Naive thymus-derived CD8-positive, alpha-beta T cell (primary cell): ENCODE measurements around the gene CEP290. TPM values are rescaled to one million over a fixed set of nuclear protein-coding genes. Genes with fewer than 3 reads are reported as not detected.
A peak's percentile ranks its signal among the peaks of the same experiment; 100 is the strongest.
"Not testable (repeated sequence)": the region's sequence is repeated elsewhere in the genome, so short reads cannot be mapped to it uniquely, and the experiment has no call there.

ENCODE experiments used
- ATAC-seq, 2 donors: fragments of 150-1000 bp; cut with Tn5 transposase in 1 of 2; sonication (Bioruptor Pico), chemical (Tn5 transposase) in 1 of 2; 1 replicate in 1 of 2; 2 replicates in 1 of 2; pipeline ENCODE4 v1.10.0; 2021; ENCODE audit warnings: mild to moderate bottlenecking in 2 of 2, moderate library complexity in 2 of 2
- POLR2A ChIA-PET: fragments of 350-600 bp; sonication (Branson Sonifier 250); formaldehyde crosslinking; loops from one replicate; lab custom pipeline; 2021; ENCODE audit warnings: antibody characterized with exemption; lab: Charles Lee
- DNase-seq, 10 donors: peaks; one replicate each; pipeline versions ENCODE4 v3.0.0 to v3.0.0-alpha.2; 2020 to 2022
- H3K27ac Mint-ChIP-seq, 10 donors: one replicate each; pipeline ENCODE4 v1.8.0; 2020 to 2022; ENCODE audit warnings: mild to moderate bottlenecking in 10 of 10, mixed read lengths in 10 of 10, moderate library complexity in 4 of 10, inconsistent platforms in 1 of 10
- H3K27me3 Mint-ChIP-seq, 5 donors: one replicate each; pipeline ENCODE4 v1.8.0; 2021 to 2022; ENCODE audit warnings: mixed read lengths in 5 of 5
- H3K36me3 Mint-ChIP-seq, 3 donors: one replicate each; pipeline ENCODE4 v1.8.0; 2020 to 2022; ENCODE audit warnings: mixed read lengths in 3 of 3, mild to moderate bottlenecking in 2 of 3, inconsistent platforms in 1 of 3
- H3K4me1 Mint-ChIP-seq, 4 donors: one replicate each; pipeline ENCODE4 v1.8.0; 2021 to 2022; ENCODE audit warnings: mixed read lengths in 4 of 4
- H3K4me3 Mint-ChIP-seq, 10 donors: one replicate each; pipeline ENCODE4 v1.8.0; 2020 to 2022; ENCODE audit warnings: mild to moderate bottlenecking in 10 of 10, mixed read lengths in 10 of 10, moderate library complexity in 6 of 10, inconsistent platforms in 1 of 10
- H3K9me3 Mint-ChIP-seq, 9 donors: one replicate each; pipeline ENCODE4 v1.8.0; 2020 to 2022; ENCODE audit warnings: mixed read lengths in 9 of 9, mild to moderate bottlenecking in 3 of 9, inconsistent platforms in 1 of 9, moderate library complexity in 1 of 9
- polyA plus RNA-seq, 3 donors: library from polyadenylated mRNA; unstranded; fragments of 300-500 nt; fragmentation: Illumina TruSeq; gene quantifications; one replicate each; pipeline ENCODE4 v1.2.3, GENCODE V29; 2021
- total RNA-seq, 8 experiments: library from RNA in 2 of 8; stranded (reverse) in 2 of 8; gene quantifications; one replicate each; pipeline ENCODE4 v1.2.3 and lab custom pipeline; 2021 to 2026

The CEP290 gene
- total and polyA plus RNA-seq, 5 experiments from 2014 or later, result 4.3 to 22.3 (median 6.5) TPM

GRCh38 chr12:88139711-88140110, 2.2 kb downstream of the CEP290 start:
- Mint-ChIP-seq H3K36me3 (peaks cover 0 to 35% (median 2%) of the 10 kb centered on the region in 3 donors), H3K4me1 (peaks cover 20 to 46% (median 38%) of the 10 kb centered on the region in 4 donors)
- DNase-seq, result peak in 1 of 10 donors; percentile 53
- POLR2A ChIA-PET, H3K9me3 Mint-ChIP-seq, H3K27me3 Mint-ChIP-seq, H3K4me3 Mint-ChIP-seq, H3K27ac Mint-ChIP-seq, ATAC-seq: not testable (repeated sequence)

GRCh38 chr12:88133181-88133580, 8.7 kb downstream of the CEP290 start:
- DNase-seq, POLR2A ChIA-PET, H3K27me3 Mint-ChIP-seq, ATAC-seq, H3K4me3 Mint-ChIP-seq, H3K9me3 Mint-ChIP-seq, H3K27ac Mint-ChIP-seq: not testable (repeated sequence)
- Mint-ChIP-seq H3K4me1 (peaks cover 5 to 12% (median 10%) of the 10 kb centered on the region in 4 donors), H3K36me3 (peaks cover 6 to 63% (median 12%) of the 10 kb centered on the region in 3 donors)

GRCh38 chr12:88132392-88132791, 9.5 kb downstream of the CEP290 start:
- H3K27me3 Mint-ChIP-seq, result no peaks in the 10 kb centered on the region
- no peak overlapping the region for H3K4me3 Mint-ChIP-seq
- peaks cover 0 to 4% (median 2%) of the 10 kb centered on the region in 4 donors for H3K4me1 Mint-ChIP-seq
- POLR2A ChIA-PET, result no interaction called here
- H3K9me3 Mint-ChIP-seq, result no peaks in the 10 kb centered on the region
- H3K36me3 Mint-ChIP-seq, result peaks cover 6 to 62% (median 12%) of the 10 kb centered on the region in 3 donors
- ATAC-seq (no peak), DNase-seq (no peak)
- peak overlapping the region in 1 of 10 donors; percentile 23 for H3K27ac Mint-ChIP-seq

- no peak overlapping the region for H3K4me3 Mint-ChIP-seq
- DNase-seq (no peak), ATAC-seq (no peak)
- H3K27me3 Mint-ChIP-seq, result no peaks in the 10 kb centered on the region
- no peak overlapping the region for H3K27ac Mint-ChIP-seq
- H3K9me3 Mint-ChIP-seq, result no peaks in the 10 kb centered on the region
- POLR2A ChIA-PET, result no interaction called here
- no peaks in the 10 kb centered on the region for H3K4me1 Mint-ChIP-seq
- H3K36me3 Mint-ChIP-seq, result peaks cover 0 to 44% (median 2%) of the 10 kb centered on the region in 3 donors
These were observed 14.0 kb downstream of the CEP290 start for GRCh38 chr12:88127855-88128254.

- peaks cover 0 to 41% (median 2%) of the 10 kb centered on the region in 3 donors for H3K36me3 Mint-ChIP-seq
- DNase-seq (no peak), ATAC-seq (no peak)
- no peak overlapping the region for H3K27ac Mint-ChIP-seq
- POLR2A ChIA-PET, result no interaction called here
- no peaks in the 10 kb centered on the region for H3K9me3 Mint-ChIP-seq
- H3K4me3 Mint-ChIP-seq, result no peak overlapping the region
- H3K27me3 Mint-ChIP-seq, result no peaks in the 10 kb centered on the region
- H3K4me1 Mint-ChIP-seq, result no peaks in the 10 kb centered on the region
These were observed 14.8 kb downstream of the CEP290 start for GRCh38 chr12:88127099-88127498.

- DNase-seq, result no peak
- H3K4me1 Mint-ChIP-seq, result no peaks in the 10 kb centered on the region
- no peak overlapping the region for H3K4me3 Mint-ChIP-seq
These were observed 19.2 kb downstream of the CEP290 start for GRCh38 chr12:88122666-88123065.

GRCh38 chr12:88113871-88114270, 28.0 kb downstream of the CEP290 start:
- peak overlapping the region in 1 of 10 donors; percentile 12 for H3K27ac Mint-ChIP-seq
- ATAC-seq, result no peak
- POLR2A ChIA-PET, result no interaction called here

More at GRCh38 chr12:88122666-88123065, 19.2 kb downstream of the CEP290 start:
- no peak overlapping the region for H3K27ac Mint-ChIP-seq
- peaks cover 0 to 30% (median 7%) of the 10 kb centered on the region in 3 donors for H3K36me3 Mint-ChIP-seq
- no peaks in the 10 kb centered on the region for H3K9me3 Mint-ChIP-seq
- POLR2A ChIA-PET, result interaction anchor here (1.9 kb wide), 1 partner anchor 19 kb away, joined by 4 read pairs; the partner anchor contains the start of genes CEP290 and TMTC3
- H3K27me3 Mint-ChIP-seq, result no peaks in the 10 kb centered on the region
- no peak for ATAC-seq

GRCh38 chr12:88111074-88111652, 30.7 kb downstream of the CEP290 start:
- POLR2A ChIA-PET, result no interaction called here
- Mint-ChIP-seq H3K9me3 (no peaks in the 10 kb centered on the region), H3K27ac (no peak overlapping the region), H3K27me3 (no peaks in the 10 kb centered on the region), H3K4me1 (peaks cover 0 to 1% (median 0%) of the 10 kb centered on the region in 4 donors), H3K4me3 (peak overlapping the region in 1 of 10 donors; percentile 15), H3K36me3 (peaks cover 4 to 77% (median 16%) of the 10 kb centered on the region in 3 donors)
- DNase-seq, result peak in 1 of 10 donors; percentile 5
- no peak for ATAC-seq

More at GRCh38 chr12:88113871-88114270, 28.0 kb downstream of the CEP290 start:
- no peak for DNase-seq
- Mint-ChIP-seq H3K4me3 (no peak overlapping the region), H3K36me3 (peaks cover 4 to 78% (median 22%) of the 10 kb centered on the region in 3 donors), H3K9me3 (no peaks in the 10 kb centered on the region), H3K27me3 (no peaks in the 10 kb centered on the region), H3K4me1 (peaks cover 0 to 1% (median 0%) of the 10 kb centered on the region in 4 donors)

GRCh38 chr12:88108021-88108420, 33.9 kb downstream of the CEP290 start:
- Mint-ChIP-seq H3K36me3 (peaks cover 4 to 74% (median 17%) of the 10 kb centered on the region in 3 donors), H3K9me3 (no peaks in the 10 kb centered on the region), H3K27ac (no peak overlapping the region), H3K27me3 (no peaks in the 10 kb centered on the region), H3K4me1 (peaks cover 0 to 1% (median 0%) of the 10 kb centered on the region in 4 donors), H3K4me3 (no peak overlapping the region)
- DNase-seq, result no peak
- no peak for ATAC-seq
- POLR2A ChIA-PET, result no interaction called here

- ATAC-seq, result no peak
- POLR2A ChIA-PET, result no interaction called here
These were observed 48.3 kb downstream of the CEP290 start for GRCh38 chr12:88093573-88093972.

GRCh38 chr12:88092771-88093170, 49.1 kb downstream of the CEP290 start:
- no peaks in the 10 kb centered on the region for H3K27me3 Mint-ChIP-seq
- no peak for ATAC-seq
- H3K27ac Mint-ChIP-seq, result no peak overlapping the region
- POLR2A ChIA-PET, result no interaction called here
- H3K4me1 Mint-ChIP-seq, result peaks cover 0 to 2% (median 0%) of the 10 kb centered on the region in 4 donors
- no peaks in the 10 kb centered on the region for H3K9me3 Mint-ChIP-seq
- DNase-seq, result no peak
- no peak overlapping the region for H3K4me3 Mint-ChIP-seq
- H3K36me3 Mint-ChIP-seq, result peaks cover 5 to 52% (median 13%) of the 10 kb centered on the region in 3 donors

More at GRCh38 chr12:88093573-88093972, 48.3 kb downstream of the CEP290 start:
- H3K27ac Mint-ChIP-seq, result no peak overlapping the region
- no peak for DNase-seq
- no peaks in the 10 kb centered on the region for H3K9me3 Mint-ChIP-seq
- H3K4me3 Mint-ChIP-seq, result no peak overlapping the region
- H3K4me1 Mint-ChIP-seq, result peaks cover 0 to 2% (median 0%) of the 10 kb centered on the region in 4 donors
- H3K36me3 Mint-ChIP-seq, result peaks cover 5 to 56% (median 15%) of the 10 kb centered on the region in 3 donors
- H3K27me3 Mint-ChIP-seq, result no peaks in the 10 kb centered on the region

GRCh38 chr12:88084210-88084609, 57.7 kb downstream of the CEP290 start:
- POLR2A ChIA-PET, result no interaction called here
- Mint-ChIP-seq H3K27ac (no peak overlapping the region), H3K9me3 (no peaks in the 10 kb centered on the region), H3K4me3 (no peak overlapping the region), H3K36me3 (peaks cover 12 to 82% (median 22%) of the 10 kb centered on the region in 3 donors), H3K27me3 (no peaks in the 10 kb centered on the region), H3K4me1 (no peaks in the 10 kb centered on the region)
- no peak for ATAC-seq
- DNase-seq, result no peak

- POLR2A ChIA-PET, result no interaction called here
- peaks cover 8 to 80% (median 22%) of the 10 kb centered on the region in 3 donors for H3K36me3 Mint-ChIP-seq
- H3K27ac Mint-ChIP-seq, result no peak overlapping the region
- no peaks in the 10 kb centered on the region for H3K27me3 Mint-ChIP-seq
- H3K9me3 Mint-ChIP-seq, result no peaks in the 10 kb centered on the region
- no peaks in the 10 kb centered on the region for H3K4me1 Mint-ChIP-seq
- no peak overlapping the region for H3K4me3 Mint-ChIP-seq
- DNase-seq (no peak), ATAC-seq (no peak)
These were observed 58.3 kb downstream of the CEP290 start for GRCh38 chr12:88083634-88084033.
